Measurements from ENCODE around the gene MYH10. TPM values are rescaled to one million over a fixed set of nuclear protein-coding genes. Genes with fewer than 3 reads are reported as not detected.

The MYH10 gene
- total RNA-seq, 2 donors from 2014 or later = 48.6 to 56.6 TPM

DNA sequence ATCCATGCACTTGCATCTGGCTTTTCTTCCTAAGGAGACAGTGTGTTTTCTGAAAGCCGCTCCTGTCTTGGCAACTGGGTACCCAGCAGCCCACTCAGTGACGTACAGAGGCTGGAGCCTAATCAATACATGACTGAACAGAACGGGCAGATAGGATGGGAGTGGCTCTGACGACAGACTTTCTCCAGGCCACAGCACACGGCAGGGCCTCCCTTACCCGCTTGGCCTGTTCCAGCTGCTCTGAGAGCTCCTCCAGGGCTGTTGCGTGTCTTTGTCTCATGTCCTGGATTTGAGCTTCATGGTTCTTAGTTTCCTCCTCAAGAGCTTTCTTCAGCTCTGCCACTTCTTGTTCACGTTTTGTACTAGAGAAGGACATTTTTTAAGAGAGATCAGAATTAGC lies 129.9 kb downstream of the MYH10 start:
- no peak for TF ChIP-seq POLR2A (IDR thresholded peaks at IDR 0.05)
- no peak for TF ChIP-seq POLR2AphosphoS5 (IDR thresholded peaks at IDR 0.05)
- TF ChIP-seq, protein P1, sequence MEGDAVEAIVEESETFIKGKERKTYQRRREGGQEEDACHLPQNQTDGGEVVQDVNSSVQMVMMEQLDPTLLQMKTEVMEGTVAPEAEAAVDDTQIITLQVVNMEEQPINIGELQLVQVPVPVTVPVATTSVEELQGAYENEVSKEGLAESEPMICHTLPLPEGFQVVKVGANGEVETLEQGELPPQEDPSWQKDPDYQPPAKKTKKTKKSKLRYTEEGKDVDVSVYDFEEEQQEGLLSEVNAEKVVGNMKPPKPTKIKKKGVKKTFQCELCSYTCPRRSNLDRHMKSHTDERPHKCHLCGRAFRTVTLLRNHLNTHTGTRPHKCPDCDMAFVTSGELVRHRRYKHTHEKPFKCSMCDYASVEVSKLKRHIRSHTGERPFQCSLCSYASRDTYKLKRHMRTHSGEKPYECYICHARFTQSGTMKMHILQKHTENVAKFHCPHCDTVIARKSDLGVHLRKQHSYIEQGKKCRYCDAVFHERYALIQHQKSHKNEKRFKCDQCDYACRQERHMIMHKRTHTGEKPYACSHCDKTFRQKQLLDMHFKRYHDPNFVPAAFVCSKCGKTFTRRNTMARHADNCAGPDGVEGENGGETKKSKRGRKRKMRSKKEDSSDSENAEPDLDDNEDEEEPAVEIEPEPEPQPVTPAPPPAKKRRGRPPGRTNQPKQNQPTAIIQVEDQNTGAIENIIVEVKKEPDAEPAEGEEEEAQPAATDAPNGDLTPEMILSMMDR (IDR thresholded peaks at IDR 0.05) = no peak
- WGBS = 90% methylated on average over 8 of the region's 8 CpGs
- H3K27me3 ChIP-seq (replicated peaks; ENCODE audit: insufficient read depth) = no peaks in the 10 kb centered on the region

DNA sequence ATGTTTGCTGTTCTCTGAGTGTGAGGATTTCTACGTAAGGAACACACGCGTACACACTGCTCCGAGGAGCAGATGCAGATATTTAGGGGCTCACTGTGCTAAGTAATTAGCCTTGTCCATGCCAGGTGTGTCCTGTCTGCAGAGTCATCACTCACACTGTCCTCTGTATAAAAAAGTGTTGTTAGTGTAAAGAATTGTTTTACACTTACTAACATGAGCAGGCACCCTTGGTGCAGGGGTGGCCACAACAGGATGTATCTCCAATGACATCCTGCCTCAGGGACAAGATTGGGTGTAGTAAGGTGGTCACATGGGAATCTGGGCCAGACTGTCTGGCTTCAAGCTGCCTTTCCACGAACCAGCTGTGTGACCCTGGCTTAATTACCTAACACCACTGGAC lies 130.9 kb downstream of the MYH10 start:
- no peak overlapping the region for H3K4me3 ChIP-seq
- no peak for DNase-seq (ENCODE audit: low spot score)
- intact Hi-C loops (cut with DNase I) = no loop called here
- 75% methylated on average over 5 of the region's 5 CpGs for WGBS
- H3K27me3 ChIP-seq (replicated peaks; ENCODE audit: insufficient read depth) = no peaks in the 10 kb centered on the region
- no peaks in the 10 kb centered on the region for H3K9me3 ChIP-seq
- TF ChIP-seq, protein P1 (IDR thresholded peaks at IDR 0.05) = no peak
- no peak for TF ChIP-seq POLR2AphosphoS5 (IDR thresholded peaks at IDR 0.05)
- no peak for TF ChIP-seq POLR2A (IDR thresholded peaks at IDR 0.05)
- no peaks in the 10 kb centered on the region for H3K4me1 ChIP-seq (replicated peaks)
- peaks cover 0 to 12% of the 10 kb centered on the region in 2 donors for H3K36me3 ChIP-seq
- no peak overlapping the region for H3K27ac ChIP-seq

More for the DNA sequence above, 129.9 kb downstream of the MYH10 start:
- intact Hi-C loops (cut with DNase I) = no loop called here
- H3K4me1 ChIP-seq (replicated peaks) = no peaks in the 10 kb centered on the region
- H3K4me3 ChIP-seq = no peak overlapping the region
- no peak for DNase-seq (ENCODE audit: low spot score)
- no peaks in the 10 kb centered on the region for H3K9me3 ChIP-seq
- peaks cover 0 to 12% of the 10 kb centered on the region in 2 donors for H3K36me3 ChIP-seq
- no peak overlapping the region for H3K27ac ChIP-seq

DNA sequence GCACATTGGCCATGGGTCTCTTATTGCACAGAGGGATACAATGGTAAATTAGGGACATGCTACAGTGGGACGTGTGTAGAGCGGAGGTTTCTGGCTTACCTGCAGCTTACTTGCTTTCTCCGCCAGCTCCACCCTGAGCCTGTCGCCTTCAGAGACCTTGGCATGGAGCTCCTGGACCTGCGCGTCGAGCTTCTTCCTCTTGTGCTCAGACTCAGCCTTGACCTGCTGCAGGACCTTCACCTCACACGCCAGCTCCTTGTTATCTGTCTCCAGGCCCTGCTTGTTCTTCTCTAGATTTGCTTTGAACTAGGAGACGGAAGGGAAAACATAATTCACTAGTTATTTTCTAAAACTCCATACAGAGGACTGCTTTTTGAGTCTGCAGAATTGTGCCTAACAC lies 131.4 kb downstream of the MYH10 start:
- Histone ChIP-seq H3K27ac (no peak overlapping the region), H3K4me1 (replicated peaks) (no peaks in the 10 kb centered on the region), H3K9me3 (no peaks in the 10 kb centered on the region), H3K27me3 (replicated peaks; ENCODE audit: insufficient read depth) (no peaks in the 10 kb centered on the region), H3K4me3 (no peak overlapping the region), H3K36me3 (peaks cover 0 to 12% of the 10 kb centered on the region in 2 donors)
- TF ChIP-seq, protein P1 (IDR thresholded peaks at IDR 0.05) = no peak
- TF ChIP-seq POLR2AphosphoS5 (IDR thresholded peaks at IDR 0.05) (no peak), POLR2A (IDR thresholded peaks at IDR 0.05) (no peak)
- 83% methylated on average over 9 of the region's 9 CpGs for WGBS
- DNase-seq (ENCODE audit: low spot score) = no peak
- intact Hi-C loops (cut with DNase I) = no loop called here

DNA sequence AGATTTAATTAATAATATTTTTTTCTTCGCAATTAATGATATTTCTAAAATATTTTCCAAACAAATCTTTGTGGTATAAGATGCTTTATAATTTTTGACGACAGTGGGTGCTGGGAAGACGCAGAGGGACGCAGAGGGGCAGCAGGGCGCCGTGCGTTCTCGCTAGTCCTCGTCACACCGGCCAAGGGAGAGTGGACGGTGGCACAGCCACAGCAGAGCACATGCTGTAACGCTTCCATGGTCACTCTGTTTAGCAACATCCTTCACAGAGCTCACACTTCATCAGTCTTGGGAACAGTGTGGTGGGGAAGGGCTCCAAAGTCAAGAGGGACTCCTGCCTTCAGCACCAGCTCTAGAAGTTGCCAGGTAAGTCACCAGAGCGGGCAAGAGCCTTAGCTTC lies 134.4 kb downstream of the MYH10 start:
- intact Hi-C loops (cut with DNase I) = no loop called here
- H3K9me3 ChIP-seq = no peaks in the 10 kb centered on the region
- H3K4me1 ChIP-seq (replicated peaks) = no peaks in the 10 kb centered on the region
- WGBS = 89% methylated on average over 13 of the region's 13 CpGs
- H3K4me3 ChIP-seq = no peak overlapping the region
- no peak overlapping the region for H3K27ac ChIP-seq
- DNase-seq (ENCODE audit: low spot score) = no peak
- H3K36me3 ChIP-seq = peaks cover 0 to 13% of the 10 kb centered on the region in 2 donors
- no peak for TF ChIP-seq POLR2A (IDR thresholded peaks at IDR 0.05)
- TF ChIP-seq, protein P1 (IDR thresholded peaks at IDR 0.05) = no peak
- TF ChIP-seq POLR2AphosphoS5 (IDR thresholded peaks at IDR 0.05) = no peak
- no peaks in the 10 kb centered on the region for H3K27me3 ChIP-seq (replicated peaks; ENCODE audit: insufficient read depth)

DNA sequence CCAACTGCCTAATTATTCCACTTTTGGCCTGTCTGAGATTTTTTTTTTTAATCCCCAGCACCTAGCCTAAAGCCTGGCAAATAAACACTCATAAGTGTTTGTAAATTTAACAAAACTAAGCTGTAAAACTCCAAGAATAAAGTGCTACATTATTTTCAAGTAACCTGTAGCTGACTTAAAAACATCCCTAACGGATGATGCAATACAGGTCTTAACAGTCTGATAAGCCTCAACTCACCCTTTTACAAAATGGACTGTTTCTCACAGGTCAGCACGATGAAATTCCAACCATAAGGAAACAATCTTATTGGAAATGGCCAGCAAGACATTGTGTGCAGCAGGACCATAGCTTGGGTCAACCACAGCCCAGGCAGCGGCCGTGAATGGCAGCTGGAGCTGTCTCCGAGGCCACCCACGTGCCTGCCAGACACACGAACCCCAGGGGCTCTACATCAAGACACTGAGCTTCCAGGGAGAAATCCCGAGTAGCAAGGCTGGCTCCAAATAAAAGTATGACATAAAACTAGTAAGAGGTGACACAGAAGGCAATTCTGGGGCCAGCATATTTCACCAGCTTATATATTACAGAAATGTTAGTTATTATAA lies 135.9 kb downstream of the MYH10 start:
- Histone ChIP-seq H3K27ac (no peak overlapping the region), H3K27me3 (replicated peaks; ENCODE audit: insufficient read depth) (no peaks in the 10 kb centered on the region), H3K4me1 (replicated peaks) (no peaks in the 10 kb centered on the region), H3K4me3 (no peak overlapping the region), H3K9me3 (no peaks in the 10 kb centered on the region), H3K36me3 (peaks cover 0 to 5% of the 10 kb centered on the region in 2 donors)
- WGBS = 83% methylated on average over 8 of the region's 8 CpGs
- intact Hi-C loops (cut with DNase I) = no loop called here
- DNase-seq (ENCODE audit: low spot score) = no peak
- TF ChIP-seq POLR2AphosphoS5 (IDR thresholded peaks at IDR 0.05) (no peak), POLR2A (IDR thresholded peaks at IDR 0.05) (no peak)
- TF ChIP-seq, protein P1 (IDR thresholded peaks at IDR 0.05) = no peak
